Body of pancreas (tissue), 4 donors: Measurements from ENCODE around the gene RAPGEF5. TPM values are rescaled to one million over a fixed set of nuclear protein-coding genes. Genes with fewer than 3 reads are reported as not detected.

Source experiments
- ATAC-seq: fragments of 150-250 bp; one replicate; pipeline ENCODE4 v1.9.1; 2016
- DNase-seq, 4 donors: peaks; one replicate each; pipeline ENCODE4 v3.0.0-alpha.2; 2019
- H3K27ac ChIP-seq, 4 donors: fragments of 200-600 bp; sonication (generic); 1 replicate in 3 of 4; 2 replicates in 1 of 4; pipeline versions ENCODE4 v1.5.1 to v1.6.1; 2016 to 2019; ENCODE audit warnings: mild to moderate bottlenecking in 1 of 4, mixed read lengths in 1 of 4, moderate library complexity in 1 of 4
- H3K27me3 ChIP-seq, 2 donors: fragments of 200-600 bp; sonication (generic); one replicate each; pipeline ENCODE4 v1.6.0; 2016; ENCODE audit warnings: mild to moderate bottlenecking in 1 of 2
- H3K36me3 ChIP-seq, 2 donors: fragments of 200-600 bp; sonication (generic); replicated peaks in 1 of 2; 2 replicates each; pipeline ENCODE4 v1.5.1; 2016; ENCODE audit warnings: low read depth in 2 of 2; ENCODE audit not compliant: insufficient read depth in 1 of 2
- H3K4me1 ChIP-seq: fragments of 200-600 bp; sonication (generic); one replicate; pipeline ENCODE4 v1.6.0; 2016
- H3K4me3 ChIP-seq, 2 donors: fragments of 200-600 bp; sonication (generic); 1 replicate in 1 of 2; 2 replicates in 1 of 2; pipeline ENCODE4 v1.5.1; 2016 to 2019
- H3K9me3 ChIP-seq, 3 donors: fragments of 200-600 bp; sonication (generic); 1 replicate in 2 of 3; 2 replicates in 1 of 3; pipeline ENCODE4 v1.5.1; 2016
- POLR2A ChIP-seq, 3 donors: fragments of 450-650 bp; IDR thresholded peaks; one replicate each; pipeline ENCODE4 v1.6.1; 2016; ENCODE audit warnings: antibody characterized with exemption in 3 of 3, mild to moderate bottlenecking in 2 of 3
- WGBS, 2 donors: methylation state at CpG; one replicate each; pipeline ENCODE4 v1.1.5; 2017; 5-methylcytosine and 5-hydroxymethylcytosine counted together
- intact Hi-C: fragments of 100-400 bp; cut with DNase I; formaldehyde crosslinking; loops from one replicate; pipeline ENCODE4 v1.15.1; 2023
- total RNA-seq, 2 donors: library from RNA; depleted of rRNA; stranded (reverse); fragments of >200 nt; gene quantifications; one replicate each; pipeline ENCODE4 v1.1.0, GENCODE V29; 2016
- TF ChIP-seq, protein P1 (sequence below), 7 experiments: fragments of 450-650 bp in 4 of 7; fragments of 200-600 bp in 3 of 7; sonication (generic) in 3 of 7; IDR thresholded peaks; one replicate each; pipeline ENCODE4 v1.5.1; 2016 to 2019; ENCODE audit warnings: antibody characterized with exemption in 7 of 7

RAPGEF5 gene
- total RNA-seq, 2 donors from 2014 or later = 68.0 to 151 TPM

- no peaks in the 10 kb centered on the region for H3K27me3 ChIP-seq
- DNase-seq (no peak), ATAC-seq (no peak)
- 89 to 99% methylated on average over 3 of the region's 3 CpGs for WGBS, 2 donors
- no peak overlapping the region for H3K4me3 ChIP-seq
- intact Hi-C loops = no loop called here
- H3K36me3 ChIP-seq = no peaks in the 10 kb centered on the region
- peaks cover 34% of the 10 kb centered on the region for H3K4me1 ChIP-seq
- no peaks in the 10 kb centered on the region for H3K9me3 ChIP-seq
- no peak overlapping the region for H3K27ac ChIP-seq
- TF ChIP-seq POLR2A (IDR thresholded peaks at IDR 0.05) = no peak
- TF ChIP-seq, protein P1, sequence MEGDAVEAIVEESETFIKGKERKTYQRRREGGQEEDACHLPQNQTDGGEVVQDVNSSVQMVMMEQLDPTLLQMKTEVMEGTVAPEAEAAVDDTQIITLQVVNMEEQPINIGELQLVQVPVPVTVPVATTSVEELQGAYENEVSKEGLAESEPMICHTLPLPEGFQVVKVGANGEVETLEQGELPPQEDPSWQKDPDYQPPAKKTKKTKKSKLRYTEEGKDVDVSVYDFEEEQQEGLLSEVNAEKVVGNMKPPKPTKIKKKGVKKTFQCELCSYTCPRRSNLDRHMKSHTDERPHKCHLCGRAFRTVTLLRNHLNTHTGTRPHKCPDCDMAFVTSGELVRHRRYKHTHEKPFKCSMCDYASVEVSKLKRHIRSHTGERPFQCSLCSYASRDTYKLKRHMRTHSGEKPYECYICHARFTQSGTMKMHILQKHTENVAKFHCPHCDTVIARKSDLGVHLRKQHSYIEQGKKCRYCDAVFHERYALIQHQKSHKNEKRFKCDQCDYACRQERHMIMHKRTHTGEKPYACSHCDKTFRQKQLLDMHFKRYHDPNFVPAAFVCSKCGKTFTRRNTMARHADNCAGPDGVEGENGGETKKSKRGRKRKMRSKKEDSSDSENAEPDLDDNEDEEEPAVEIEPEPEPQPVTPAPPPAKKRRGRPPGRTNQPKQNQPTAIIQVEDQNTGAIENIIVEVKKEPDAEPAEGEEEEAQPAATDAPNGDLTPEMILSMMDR (IDR thresholded peaks at IDR 0.05) = no peak
Measured at GRCh38 chr7:22231806-22232205, 125.1 kb downstream of the RAPGEF5 start.

GRCh38 chr7:22231141-22231540 lies 125.8 kb downstream of the RAPGEF5 start:
- no peak for ATAC-seq
- Histone ChIP-seq H3K4me1 (peaks cover 33% of the 10 kb centered on the region), H3K4me3 (no peak overlapping the region), H3K36me3 (no peaks in the 10 kb centered on the region), H3K27ac (no peak overlapping the region), H3K9me3 (no peaks in the 10 kb centered on the region), H3K27me3 (no peaks in the 10 kb centered on the region)
- no peak for DNase-seq
- 60 to 70% methylated on average over 1 of the region's 1 CpG for WGBS, 2 donors
- TF ChIP-seq, protein P1 (IDR thresholded peaks at IDR 0.05) = no peak
- TF ChIP-seq POLR2A (IDR thresholded peaks at IDR 0.05) = no peak
- intact Hi-C loops = no loop called here

DNA sequence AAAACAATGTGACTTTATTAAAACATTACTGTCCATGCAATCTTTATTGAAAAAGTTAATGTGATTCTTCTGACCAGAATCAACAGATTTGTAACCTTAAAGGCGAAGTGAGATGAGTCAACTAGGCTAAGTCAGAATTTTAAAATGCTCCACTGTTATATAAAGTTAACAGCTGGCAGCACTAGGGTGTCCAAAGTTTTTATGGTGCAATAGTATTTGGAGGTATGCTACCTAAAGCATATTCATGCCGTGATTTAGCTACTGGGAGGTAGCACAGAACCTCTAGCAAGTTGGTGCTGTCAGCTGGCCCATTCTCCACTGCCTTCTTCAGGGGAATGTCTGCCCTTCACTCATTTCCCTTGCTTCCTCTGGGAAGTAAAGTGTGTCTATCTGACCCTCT lies 126.7 kb downstream of the RAPGEF5 start:
- TF ChIP-seq, protein P1 (IDR thresholded peaks at IDR 0.05) = no peak
- no peak for TF ChIP-seq POLR2A (IDR thresholded peaks at IDR 0.05)
- intact Hi-C loops = no loop called here
- H3K9me3 ChIP-seq = no peaks in the 10 kb centered on the region
- H3K36me3 ChIP-seq = no peaks in the 10 kb centered on the region
- peaks cover 24% of the 10 kb centered on the region for H3K4me1 ChIP-seq
- 78 to 93% methylated on average over 2 of the region's 2 CpGs for WGBS, 2 donors
- DNase-seq (no peak), ATAC-seq (no peak)
- no peak overlapping the region for H3K27ac ChIP-seq
- H3K27me3 ChIP-seq = no peaks in the 10 kb centered on the region
- no peak overlapping the region for H3K4me3 ChIP-seq

GRCh38 chr7:22229148-22229547 lies 127.8 kb downstream of the RAPGEF5 start:
- Histone ChIP-seq H3K9me3 (no peaks in the 10 kb centered on the region), H3K27ac (no peak overlapping the region), H3K27me3 (no peaks in the 10 kb centered on the region), H3K4me1 (peaks cover 13% of the 10 kb centered on the region), H3K36me3 (no peaks in the 10 kb centered on the region), H3K4me3 (no peak overlapping the region)
- ATAC-seq (no peak), DNase-seq (no peak)
- WGBS, 2 donors = 95 to 96% methylated on average over 2 of the region's 2 CpGs
- intact Hi-C loops = no loop called here
- no peak for TF ChIP-seq POLR2A (IDR thresholded peaks at IDR 0.05)
- TF ChIP-seq, protein P1 (IDR thresholded peaks at IDR 0.05) = no peak

- WGBS, 2 donors = 20 to 32% methylated on average over 1 of the region's 1 CpG
- no peaks in the 10 kb centered on the region for H3K9me3 ChIP-seq
- no peak overlapping the region for H3K27ac ChIP-seq
- H3K4me1 ChIP-seq = peaks cover 18% of the 10 kb centered on the region
- DNase-seq = no peak
- intact Hi-C loops = no loop called here
- H3K4me3 ChIP-seq = no peak overlapping the region
- TF ChIP-seq, protein P1 (IDR thresholded peaks at IDR 0.05) = no peak
- no peak for TF ChIP-seq POLR2A (IDR thresholded peaks at IDR 0.05)
- H3K36me3 ChIP-seq = no peaks in the 10 kb centered on the region
- no peak for ATAC-seq
- no peaks in the 10 kb centered on the region for H3K27me3 ChIP-seq
Measured at GRCh38 chr7:22223807-22224206, 133.1 kb downstream of the RAPGEF5 start.
